ENCODE measurements around the gene APCDD1L. TPM values are rescaled to one million over a fixed set of nuclear protein-coding genes. Genes with fewer than 3 reads are reported as not detected.

APCDD1L gene
- total and polyA plus RNA-seq, 9 donors = 0.08 to 0.62 TPM; not detected in 7

GRCh38 chr20:58519940-58520712 is 4.9 kb upstream of the APCDD1L start:
- no peaks in the 10 kb centered on the region for H3K4me1 ChIP-seq (ENCODE audit: insufficient read depth)
- no peaks in the 10 kb centered on the region for H3K36me3 ChIP-seq
- H3K27ac ChIP-seq = no peak overlapping the region
- H3K9me3 ChIP-seq = no peaks in the 10 kb centered on the region
- H3K4me3 ChIP-seq = no peak overlapping the region
- H3K27me3 ChIP-seq = no peaks in the 10 kb centered on the region
- DNase-seq = no peak
- intact Hi-C loops (cut with DNase I) = no loop called here
- TF ChIP-seq EP300 (IDR thresholded peaks at IDR 0.05) = no peak
- TF ChIP-seq POLR2A (IDR thresholded peaks at IDR 0.05) = no peak
- no peak for TF ChIP-seq CTCF (IDR thresholded peaks at IDR 0.05)
- 91 to 95% (median 91%) methylated on average over 5 of the region's 5 CpGs for WGBS, 3 donors

GRCh38 chr20:58518896-58519593 is 3.8 kb upstream of the APCDD1L start:
- Histone ChIP-seq H3K27ac (no peak overlapping the region), H3K4me1 (ENCODE audit: insufficient read depth) (no peaks in the 10 kb centered on the region), H3K27me3 (no peaks in the 10 kb centered on the region), H3K36me3 (no peaks in the 10 kb centered on the region), H3K4me3 (no peak overlapping the region), H3K9me3 (no peaks in the 10 kb centered on the region)
- WGBS, 3 donors = 86 to 93% (median 90%) methylated on average over 7 of the region's 7 CpGs
- TF ChIP-seq EP300 (IDR thresholded peaks at IDR 0.05) (no peak), POLR2A (IDR thresholded peaks at IDR 0.05) (no peak), CTCF (IDR thresholded peaks at IDR 0.05) (no peak)
- intact Hi-C loops (cut with DNase I) = no loop called here
- DNase-seq = no peak

GRCh38 chr20:58518387-58518786 is 3.2 kb upstream of the APCDD1L start:
- DNase-seq = no peak
- intact Hi-C loops (cut with DNase I) = no loop called here
- H3K4me3 ChIP-seq = no peak overlapping the region

More at GRCh38 chr20:58518387-58518786, 3.2 kb upstream of the APCDD1L start:
- H3K27me3 ChIP-seq = no peaks in the 10 kb centered on the region
- no peaks in the 10 kb centered on the region for H3K4me1 ChIP-seq (ENCODE audit: insufficient read depth)
- no peak for TF ChIP-seq CTCF (IDR thresholded peaks at IDR 0.05)
- no peak for TF ChIP-seq EP300 (IDR thresholded peaks at IDR 0.05)
- no peak for TF ChIP-seq POLR2A (IDR thresholded peaks at IDR 0.05)
- WGBS, 3 donors = 76 to 80% (median 76%) methylated on average over 11 of the region's 11 CpGs
- no peak overlapping the region for H3K27ac ChIP-seq
- H3K9me3 ChIP-seq = no peaks in the 10 kb centered on the region
- H3K36me3 ChIP-seq = no peaks in the 10 kb centered on the region
